Germinal center (tissue), 1 donor: Measurements from ENCODE around the gene FCER1A.
"Not testable (repeated sequence)": the region's sequence is repeated elsewhere in the genome, so short reads cannot be mapped to it uniquely, and the experiment has no call there.

Source experiments
- DNase-seq: peaks from one replicate; pipeline ENCODE4 v3.0.0; 2012; ENCODE audit warnings: mixed read lengths, low spot score

Gene FCER1A

DNA sequence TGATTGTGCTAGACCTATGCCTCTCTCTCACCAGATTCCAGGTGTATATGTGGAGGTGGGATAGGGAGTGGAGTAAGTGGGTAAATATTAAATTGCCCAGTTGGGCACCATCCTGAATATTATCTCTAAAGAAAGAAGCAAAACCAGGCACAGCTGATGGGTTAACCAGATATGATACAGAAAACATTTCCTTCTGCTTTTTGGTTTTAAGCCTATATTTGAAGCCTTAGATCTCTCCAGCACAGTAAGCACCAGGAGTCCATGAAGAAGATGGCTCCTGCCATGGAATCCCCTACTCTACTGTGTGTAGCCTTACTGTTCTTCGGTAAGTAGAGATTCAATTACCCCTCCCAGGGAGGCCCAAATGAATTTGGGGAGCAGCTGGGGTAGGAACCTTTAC lies at the start of gene FCER1A:
Gene FCER1A, plus strand, starts transcription at position 242 of the 400 bp plus-strand sequence. Its CDS starts 29 bp downstream, at position 271.
- no peak for DNase-seq

- DNase-seq, result no peak
Observed at GRCh38 chr1:159261311-159261710, 40.8 kb upstream of the FCER1A start.

DNA sequence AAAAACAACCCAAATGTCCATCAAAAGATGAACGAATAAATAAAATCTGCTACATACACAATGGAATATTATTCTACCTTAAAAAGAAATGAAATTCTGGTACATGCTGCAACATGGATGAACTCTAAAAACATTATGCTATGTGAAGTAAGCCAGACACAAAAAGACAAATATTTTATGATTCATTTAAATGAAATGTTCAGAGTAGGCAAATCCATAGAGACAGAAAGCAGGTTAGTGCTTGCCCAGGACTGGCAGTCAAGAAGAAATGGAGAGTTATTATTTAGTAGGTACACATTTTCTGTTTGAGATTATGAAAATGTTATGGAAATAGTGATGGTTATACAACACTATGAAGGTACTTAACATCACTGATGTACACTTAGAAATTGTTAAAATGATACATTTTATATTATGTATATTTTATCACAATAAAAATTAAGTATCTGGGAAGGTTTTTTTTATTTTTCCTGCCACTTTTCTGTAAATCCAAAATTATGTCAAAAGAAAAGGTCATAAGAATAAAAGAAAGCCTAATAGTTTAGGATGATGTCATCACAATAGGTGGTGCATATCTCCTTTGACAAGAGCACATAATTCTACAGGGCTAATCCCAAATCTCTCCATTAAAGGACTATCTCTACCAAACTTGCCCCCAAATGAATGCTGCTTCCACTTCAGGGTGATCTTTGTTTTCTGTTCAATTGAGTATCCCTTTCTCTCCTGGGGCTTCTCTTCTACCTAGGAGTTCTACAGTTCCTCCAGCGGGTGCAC lies 40.2 kb upstream of the FCER1A start:
- no peak for DNase-seq

DNA sequence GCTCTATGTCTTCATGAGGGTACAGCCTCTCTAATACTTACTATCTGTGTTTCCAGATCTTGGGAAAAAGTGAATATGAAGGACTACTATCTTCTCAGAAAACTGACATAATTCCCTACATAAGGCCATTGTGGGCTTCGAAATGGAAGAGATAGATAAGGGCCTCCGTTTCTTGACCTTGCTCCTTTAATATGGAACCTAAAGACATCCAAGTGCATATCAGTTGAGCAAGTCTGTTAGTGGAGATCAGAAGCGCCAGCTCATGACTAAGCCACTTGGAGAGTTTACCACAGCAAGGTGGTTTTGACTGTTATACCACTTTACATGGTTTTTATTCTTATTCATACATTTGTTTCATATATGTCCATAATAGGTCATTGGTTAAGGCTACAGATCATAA lies 35.3 kb upstream of the FCER1A start:
- DNase-seq, result no peak

- no peak for DNase-seq
Observed at GRCh38 chr1:159274631-159275030, 27.5 kb upstream of the FCER1A start.

- no peak for DNase-seq
Observed at GRCh38 chr1:159275891-159276290, 26.2 kb upstream of the FCER1A start.

GRCh38 chr1:159279773-159280172 lies 22.4 kb upstream of the FCER1A start:
- no peak for DNase-seq

- no peak for DNase-seq
Observed at GRCh38 chr1:159282118-159282517, 20.0 kb upstream of the FCER1A start.

- DNase-seq, result no peak
Observed at GRCh38 chr1:159289060-159289459, 13.1 kb upstream of the FCER1A start.

DNA sequence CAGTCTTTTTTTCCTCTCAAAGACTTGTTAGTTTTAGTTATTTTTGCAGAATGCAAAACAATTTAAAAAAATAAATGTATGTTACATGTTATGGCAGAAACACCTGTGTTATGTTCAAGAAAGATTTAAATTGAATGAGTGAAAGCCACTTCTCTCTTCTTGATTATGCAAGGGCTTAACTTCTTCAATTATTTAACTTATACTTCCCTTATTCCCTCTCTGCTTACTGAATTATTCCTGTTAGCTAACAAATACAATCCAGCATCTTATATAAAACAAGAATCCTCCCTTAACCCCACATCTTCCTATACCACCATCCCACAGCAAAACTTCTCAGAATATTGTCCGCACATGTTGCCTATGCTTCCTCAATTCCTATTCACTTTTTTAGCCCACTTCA lies 10.7 kb upstream of the FCER1A start:
- DNase-seq, result no peak

DNA sequence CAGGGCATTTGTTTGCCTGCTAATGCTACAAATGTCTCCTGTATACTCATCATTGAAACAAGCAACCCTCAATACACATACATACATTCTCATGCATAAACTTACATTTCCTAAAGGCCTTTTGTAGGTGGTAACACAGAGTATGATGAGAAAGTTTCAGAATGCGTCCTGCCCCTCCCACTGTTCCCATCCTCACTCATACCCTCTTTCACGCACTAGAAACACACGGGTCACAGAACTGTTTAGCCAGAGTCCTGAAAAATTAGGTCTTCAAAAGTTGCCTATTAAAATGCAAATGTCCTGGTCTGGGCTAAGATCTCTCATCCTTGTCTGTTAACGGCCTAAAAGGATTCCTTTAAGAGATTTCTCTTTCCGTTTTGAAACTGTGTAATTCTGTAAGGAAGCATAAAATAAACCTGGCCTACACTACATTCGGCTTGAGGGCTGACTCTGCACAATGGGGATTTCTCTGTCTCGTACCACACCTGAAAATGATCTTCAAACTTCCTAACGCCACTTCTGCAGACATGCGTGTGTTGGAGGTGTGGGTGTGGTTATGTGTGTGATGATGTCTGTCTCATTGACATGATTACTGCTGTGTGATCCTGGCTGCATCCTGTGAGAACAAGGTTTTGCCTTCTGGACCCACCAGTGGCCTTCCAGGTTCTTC lies 5.3 kb upstream of the FCER1A start:
- no peak for DNase-seq

DNA sequence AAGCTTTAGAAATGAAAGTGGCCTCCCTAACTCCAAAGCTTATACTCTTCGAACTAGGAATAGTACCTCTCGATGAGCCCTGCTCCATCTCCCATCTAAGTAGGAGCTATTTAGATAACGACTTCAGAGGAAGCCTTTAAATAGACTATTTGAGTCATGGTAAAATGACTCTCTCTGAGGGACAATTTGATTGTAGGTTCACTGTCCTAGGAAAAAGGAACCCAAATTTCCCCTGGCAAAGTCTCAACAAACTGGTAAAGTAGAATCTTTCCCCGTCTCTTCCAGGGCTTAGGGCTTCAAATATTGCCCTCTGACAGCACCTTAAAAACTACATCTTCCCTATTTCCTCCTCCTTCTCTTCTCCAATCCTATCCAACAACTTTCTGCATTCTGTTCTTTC lies 2.0 kb upstream of the FCER1A start:
- no peak for DNase-seq

DNA sequence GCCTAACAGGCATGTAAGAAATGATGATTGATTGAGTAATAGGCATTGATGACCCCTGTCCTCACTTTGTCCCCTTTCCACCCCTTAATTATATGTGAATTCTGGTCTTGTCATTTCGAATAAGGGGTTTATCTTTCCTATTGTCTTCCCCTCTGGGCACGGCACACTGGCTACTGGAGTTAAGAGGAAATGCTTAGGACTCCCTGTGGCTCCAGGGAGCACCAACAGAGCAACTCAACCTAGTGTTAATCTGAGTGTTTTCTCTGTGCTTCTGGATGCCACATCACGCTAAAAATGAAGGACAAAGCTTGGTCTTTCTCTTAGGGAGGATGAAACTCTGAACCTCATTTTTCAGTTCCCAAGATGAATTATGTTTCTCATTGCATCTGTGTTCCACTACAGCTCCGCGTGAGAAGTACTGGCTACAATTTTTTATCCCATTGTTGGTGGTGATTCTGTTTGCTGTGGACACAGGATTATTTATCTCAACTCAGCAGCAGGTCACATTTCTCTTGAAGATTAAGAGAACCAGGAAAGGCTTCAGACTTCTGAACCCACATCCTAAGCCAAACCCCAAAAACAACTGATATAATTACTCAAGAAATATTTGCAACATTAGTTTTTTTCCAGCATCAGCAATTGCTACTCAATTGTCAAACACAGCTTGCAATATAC lies 5.3 kb downstream of the FCER1A start:
- DNase-seq, result no peak

GRCh38 chr1:159311679-159312078 lies 9.5 kb downstream of the FCER1A start:
- no peak for DNase-seq

DNA sequence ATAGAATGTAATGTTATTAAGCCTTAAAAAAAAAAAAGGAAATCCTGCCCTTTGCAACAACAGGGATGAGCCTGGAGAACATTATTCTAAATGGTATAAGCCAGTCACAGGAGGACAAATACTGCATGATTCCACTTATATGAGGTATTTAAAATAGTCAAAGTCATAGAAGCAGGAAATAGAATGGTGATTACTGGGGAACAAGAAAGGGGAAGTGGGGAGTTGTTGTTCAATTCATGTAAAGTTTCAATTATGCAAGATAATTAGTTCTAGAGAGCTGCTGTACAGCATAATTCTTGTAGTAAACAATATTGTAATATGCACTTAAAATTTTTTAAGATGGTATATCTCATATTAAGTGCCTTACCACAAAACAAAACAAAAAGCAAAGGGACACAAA lies 13.2 kb downstream of the FCER1A start:
- no peak for DNase-seq

GRCh38 chr1:159318784-159319551 lies 16.8 kb downstream of the FCER1A start:
- DNase-seq, result no peak

- DNase-seq, result no peak
Observed at GRCh38 chr1:159334797-159335196, 32.7 kb downstream of the FCER1A start.

DNA sequence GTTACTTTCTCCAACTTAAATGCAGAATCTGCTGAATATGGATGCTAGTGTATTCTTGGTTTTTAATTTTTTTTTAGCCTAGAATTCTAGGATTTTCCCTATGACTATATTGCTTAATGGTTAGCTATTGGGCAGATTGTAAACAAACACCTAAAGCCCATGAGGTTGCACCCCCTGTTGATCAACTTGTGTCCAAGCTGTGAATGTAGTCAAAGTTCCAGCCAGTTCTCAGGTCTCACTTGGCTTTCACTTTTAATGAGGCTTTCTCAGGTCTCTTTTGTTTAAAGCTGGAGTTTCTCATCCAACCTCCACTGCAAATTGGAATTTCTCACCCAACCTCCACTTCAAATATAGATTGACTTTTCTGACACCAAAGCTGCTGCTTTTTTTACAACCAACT lies 35.9 kb downstream of the FCER1A start:
- DNase-seq, result no peak

- no peak for DNase-seq
Observed at GRCh38 chr1:159339536-159339935, 37.4 kb downstream of the FCER1A start.

DNA sequence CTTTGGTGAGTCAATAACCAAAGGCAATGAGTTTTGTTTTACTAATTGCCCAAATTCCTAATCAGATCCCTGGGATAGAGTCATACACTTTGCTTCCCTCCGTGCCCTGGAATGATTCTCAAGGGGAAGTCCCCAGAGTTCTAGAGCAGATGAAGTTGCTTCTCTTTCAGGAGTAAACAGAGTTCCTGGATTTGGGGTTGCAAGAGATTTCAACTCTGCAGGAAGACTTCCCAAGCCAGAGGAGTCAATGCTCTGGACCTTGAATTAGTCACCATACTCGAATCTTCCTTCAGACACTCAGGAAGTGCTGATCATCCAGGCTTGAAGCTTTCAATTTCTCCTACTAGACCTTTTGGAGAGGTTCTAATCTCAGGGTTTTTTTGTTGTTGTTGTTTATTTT lies 39.6 kb downstream of the FCER1A start:
- no peak for DNase-seq

- no peak for DNase-seq
Observed at GRCh38 chr1:159342761-159343425, 40.8 kb downstream of the FCER1A start.

DNA sequence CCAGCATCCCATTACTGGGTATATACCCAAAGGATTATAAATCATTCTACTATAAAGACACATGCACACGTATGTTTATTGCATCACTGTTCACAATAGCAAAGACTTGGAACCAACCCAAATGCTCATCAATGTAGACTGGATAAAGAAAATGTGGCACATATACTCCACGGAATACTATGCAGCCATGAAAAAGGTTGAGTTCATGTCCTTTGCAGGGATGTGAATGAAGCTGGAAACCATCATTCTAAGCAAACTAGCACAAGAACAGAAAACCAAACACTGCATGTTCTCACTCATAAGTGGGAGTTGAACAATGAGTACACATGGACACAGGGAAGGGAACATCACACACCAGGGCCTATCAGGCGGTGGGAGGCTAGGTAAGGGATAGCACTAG lies 47.2 kb downstream of the FCER1A start:
- DNase-seq, result not testable (repeated sequence)
